GM04504 (cell line): ENCODE data around the gene EML5.
A peak's percentile ranks its signal among the peaks of the same experiment; 100 is the strongest.

Experiments
- DNase-seq: peaks from one replicate; pipeline ENCODE4 v3.0.0-alpha.2; 2012; ENCODE audit warnings: low read depth

Gene EML5

GRCh38 chr14:88707088-88707487, 85.7 kb downstream of the EML5 start:
- DNase-seq: no peak

DNA sequence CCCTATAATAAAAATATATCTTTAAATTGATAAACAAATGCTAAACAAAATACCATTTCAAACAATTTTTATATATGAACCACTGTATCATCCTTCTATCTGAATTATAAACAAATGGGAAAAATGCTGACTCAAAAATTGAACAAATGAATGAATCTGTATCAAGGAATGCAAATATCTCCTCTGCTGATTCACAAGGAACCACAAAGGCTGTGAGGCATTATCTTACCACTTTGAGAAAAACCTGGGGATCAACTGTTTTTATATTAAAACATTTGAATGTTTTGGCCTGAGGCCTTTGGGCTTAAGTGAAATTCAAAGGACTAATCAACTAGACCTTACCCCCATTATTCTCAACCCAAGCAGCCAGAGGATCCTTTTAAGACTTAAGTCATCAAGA, 86.3 kb downstream of the EML5 start:
- no peak for DNase-seq

DNA sequence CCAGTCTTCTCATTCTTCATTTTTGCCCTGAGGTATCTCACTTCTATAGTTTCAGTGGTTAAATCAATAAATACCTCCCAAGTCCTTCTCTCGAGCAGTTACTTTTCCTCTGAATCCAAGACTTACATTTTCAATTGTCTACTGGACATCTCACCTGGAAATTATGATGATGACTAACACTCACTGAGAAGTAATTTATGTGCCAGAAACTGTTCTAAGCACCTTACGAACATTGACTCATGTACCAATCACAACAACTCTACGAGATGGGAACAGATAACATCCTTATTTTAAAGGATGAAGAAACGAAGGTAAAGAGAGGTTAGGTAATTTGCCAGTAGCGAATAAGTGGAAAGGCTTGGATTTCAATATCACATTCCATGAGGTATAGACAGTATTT, 94.1 kb downstream of the EML5 start:
- DNase-seq: no peak

DNA sequence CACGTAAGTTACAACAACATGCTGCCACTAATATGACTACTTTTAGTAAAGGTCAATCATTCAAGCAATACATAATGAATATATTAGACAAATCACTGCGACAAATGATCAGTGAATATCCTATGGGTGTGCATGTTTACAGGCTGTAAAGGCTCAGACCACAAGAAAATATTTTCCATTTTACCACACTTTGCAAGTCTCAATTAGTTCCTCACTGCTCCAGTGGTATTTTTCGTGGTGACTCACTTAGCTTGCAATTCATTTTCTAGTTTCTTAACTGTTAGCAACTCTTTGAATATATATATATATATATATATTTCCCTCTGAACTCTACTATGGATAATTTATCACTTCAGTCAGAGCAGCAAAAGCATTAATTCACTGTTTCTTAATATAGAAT, 96.9 kb downstream of the EML5 start:
- DNase-seq: no peak

GRCh38 chr14:88688386-88688785, 104.4 kb downstream of the EML5 start:
- no peak for DNase-seq

GRCh38 chr14:88683119-88683518, 109.6 kb downstream of the EML5 start:
- no peak for DNase-seq

GRCh38 chr14:88682495-88683114, 110.1 kb downstream of the EML5 start:
- DNase-seq: no peak

DNA sequence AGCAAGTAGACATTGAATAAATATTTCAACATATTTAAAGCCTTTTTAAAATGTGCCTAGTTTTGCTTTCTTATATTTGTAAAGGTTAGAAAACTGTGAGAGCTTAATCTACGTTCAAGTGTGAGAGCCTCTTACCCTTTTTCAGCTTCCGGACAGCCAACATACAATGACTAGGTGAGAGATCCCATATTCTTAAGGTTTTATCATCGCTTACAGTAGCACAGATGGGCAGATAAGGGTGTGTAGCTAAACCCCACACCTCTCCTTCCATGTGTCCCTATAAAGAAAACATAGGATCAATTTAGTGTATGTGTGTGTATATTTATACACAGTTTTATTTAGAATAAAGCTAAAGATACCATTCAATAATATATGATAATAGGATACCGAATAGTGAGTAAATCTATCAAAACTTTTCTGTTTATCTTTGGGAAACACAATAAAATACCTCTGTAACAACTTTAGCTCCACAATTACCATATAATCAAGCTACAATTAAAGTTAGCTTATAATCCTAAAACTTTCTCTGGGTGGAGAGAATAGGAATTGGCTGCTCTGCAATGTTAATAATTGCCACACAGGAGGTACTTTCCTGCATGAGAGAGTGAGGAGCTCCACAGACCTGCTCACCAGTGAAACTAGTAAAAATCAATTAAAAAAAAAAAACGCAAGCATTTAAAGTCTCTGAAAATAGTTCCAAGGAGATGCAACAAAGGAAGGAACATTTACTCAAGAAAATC, 110.8 kb downstream of the EML5 start:
- no peak for DNase-seq

DNA sequence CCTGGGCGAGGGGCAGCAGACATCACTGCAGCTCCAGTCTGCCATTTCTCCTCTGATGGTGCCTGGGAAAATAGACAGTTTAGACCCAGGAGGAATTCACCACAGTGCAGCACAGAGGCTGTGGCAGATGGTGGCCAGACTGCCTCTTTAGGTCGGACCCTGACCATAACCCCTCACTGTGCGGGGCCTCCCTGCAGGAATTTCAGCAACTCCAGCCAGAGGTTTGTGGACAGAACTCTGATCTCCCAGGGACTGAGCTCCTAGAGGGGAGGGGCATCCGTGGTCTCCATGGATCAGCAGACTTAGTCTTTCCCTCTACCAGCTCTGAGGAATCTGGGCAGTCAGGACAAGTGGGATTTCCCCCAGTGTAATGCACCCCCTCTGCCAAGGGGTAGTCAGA, 123.4 kb downstream of the EML5 start:
- DNase-seq: no peak

DNA sequence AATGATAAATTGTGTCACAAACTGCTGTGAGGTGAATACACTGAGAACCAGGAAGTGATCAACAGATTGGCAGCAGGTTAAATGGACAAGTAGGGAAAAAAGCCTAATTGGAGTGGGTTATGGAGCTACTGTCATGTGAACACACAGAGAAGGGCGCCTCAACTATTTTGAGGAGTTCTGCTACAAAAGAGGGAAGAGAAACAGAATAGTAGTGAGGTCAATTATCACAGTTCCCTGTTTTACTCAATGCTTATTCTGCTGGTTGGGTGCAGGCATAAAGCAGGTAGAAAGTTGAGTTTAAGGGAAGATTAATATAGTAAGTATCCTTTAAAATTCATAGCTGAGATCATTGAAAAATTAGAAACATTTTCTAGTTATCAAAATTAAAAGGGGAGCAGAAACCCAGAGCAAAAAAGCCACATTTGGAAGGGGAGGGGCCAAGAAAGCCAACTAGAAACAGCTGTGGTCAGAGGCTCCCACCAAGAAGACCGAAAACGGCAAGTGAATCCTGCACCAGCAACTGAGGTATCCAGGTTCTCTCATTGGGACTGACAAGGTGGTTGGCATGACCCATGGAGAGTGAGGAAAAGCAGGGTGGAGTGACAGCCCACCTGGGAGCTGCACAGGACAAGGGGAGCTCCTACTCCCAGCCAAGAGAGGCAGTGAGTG, 124.2 kb downstream of the EML5 start:
- no peak for DNase-seq

GRCh38 chr14:88667555-88668273, 125.0 kb downstream of the EML5 start:
- peak; percentile 38 for DNase-seq

GRCh38 chr14:88660056-88660455, 132.7 kb downstream of the EML5 start:
- DNase-seq: no peak

GRCh38 chr14:88639221-88639620, 153.5 kb downstream of the EML5 start:
- no peak for DNase-seq

- DNase-seq: no peak
These were observed 160.2 kb downstream of the EML5 start for GRCh38 chr14:88632512-88632911.

GRCh38 chr14:88631091-88631490, 161.7 kb downstream of the EML5 start:
- DNase-seq: no peak

DNA sequence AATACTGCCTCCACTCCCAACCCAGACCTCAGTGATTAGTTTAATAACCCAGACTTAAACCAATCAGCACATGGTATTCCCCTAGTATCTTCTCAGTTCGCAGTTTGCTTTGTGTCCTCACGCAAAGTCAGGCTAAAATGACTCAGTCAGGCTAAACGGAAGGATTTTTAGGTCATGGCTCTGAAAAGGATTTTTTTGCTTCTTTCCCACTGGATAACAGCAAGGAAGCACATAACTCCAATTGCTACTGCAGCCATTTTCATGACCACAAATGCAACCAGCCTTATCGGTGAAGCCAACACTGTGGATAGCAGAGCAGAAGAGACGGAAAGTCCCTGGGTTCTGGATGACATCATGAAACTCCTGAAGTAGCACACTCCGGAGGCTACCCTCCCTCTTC, 162.2 kb downstream of the EML5 start:
- DNase-seq: no peak

DNA sequence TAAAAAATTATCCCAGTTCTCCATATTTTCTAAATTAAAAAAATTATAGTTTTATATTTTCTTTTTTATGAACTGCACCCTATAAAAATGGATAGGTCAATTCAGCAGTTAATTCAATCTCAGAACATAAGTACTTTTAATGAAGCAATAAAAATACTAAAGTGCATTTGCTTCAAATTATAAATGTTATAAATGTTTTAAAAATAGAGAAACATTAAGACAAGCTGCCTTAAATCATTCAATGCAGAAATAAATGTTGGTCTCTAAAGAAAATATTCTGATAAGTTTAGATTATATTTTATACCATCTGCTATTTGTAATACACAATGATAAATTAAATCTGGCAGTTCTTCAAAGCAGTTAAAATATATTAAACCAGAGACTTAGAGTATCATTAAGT, 164.3 kb downstream of the EML5 start:
- DNase-seq: no peak

DNA sequence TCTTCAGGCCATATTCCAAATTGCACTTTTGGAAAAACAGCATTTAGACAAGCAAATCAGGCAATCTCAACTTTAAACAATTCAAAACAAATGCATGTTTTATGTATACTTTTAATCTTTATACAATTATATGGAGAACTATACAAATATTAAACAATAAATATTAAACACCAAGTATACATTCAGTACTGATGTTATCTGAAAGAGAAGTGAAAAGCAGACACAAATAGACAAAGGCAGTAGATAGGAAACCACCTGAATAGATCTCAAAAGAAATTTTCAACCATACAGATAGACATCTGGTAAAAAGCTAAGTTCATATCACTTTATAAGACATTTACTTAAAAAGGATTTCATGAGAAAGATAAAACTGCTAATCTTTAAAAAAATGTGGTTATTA, 164.7 kb downstream of the EML5 start:
- no peak for DNase-seq

- DNase-seq: no peak
These were observed 167.1 kb downstream of the EML5 start for GRCh38 chr14:88625671-88626070.

- DNase-seq: no peak
These were observed 171.7 kb downstream of the EML5 start for GRCh38 chr14:88621100-88621499.

DNA sequence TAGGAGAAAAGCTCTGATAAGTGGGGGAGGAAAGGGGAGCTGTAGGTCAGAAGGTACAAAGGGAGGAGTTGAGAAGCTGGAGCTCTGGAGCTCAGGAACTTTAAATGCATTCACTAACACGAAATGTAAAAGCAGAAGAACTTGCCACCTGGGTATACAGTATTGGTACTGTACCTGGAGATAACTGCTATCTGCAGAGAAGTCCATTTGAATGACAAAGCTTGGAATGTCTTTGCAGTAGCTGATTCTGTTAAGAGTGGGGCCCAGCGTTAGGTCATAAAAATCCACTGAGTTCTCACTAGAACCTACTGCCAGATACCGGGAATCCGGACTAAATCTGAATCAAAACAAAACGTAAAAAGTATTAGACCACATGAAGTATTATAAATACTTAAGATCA, 174.3 kb downstream of the EML5 start:
- no peak for DNase-seq

- no peak for DNase-seq
These were observed 175.3 kb downstream of the EML5 start for GRCh38 chr14:88617479-88617878.

- no peak for DNase-seq
These were observed 176.1 kb downstream of the EML5 start for GRCh38 chr14:88616697-88617096.
